Islet precursor cell (in vitro differentiated cells): ENCODE data around the gene WSB2.
A peak's percentile ranks its signal among the peaks of the same experiment; 100 is the strongest.

Experiments
- DNase-seq: peaks from one replicate; pipeline ENCODE4 v3.0.0-alpha.2; 2018

The WSB2 gene

DNA sequence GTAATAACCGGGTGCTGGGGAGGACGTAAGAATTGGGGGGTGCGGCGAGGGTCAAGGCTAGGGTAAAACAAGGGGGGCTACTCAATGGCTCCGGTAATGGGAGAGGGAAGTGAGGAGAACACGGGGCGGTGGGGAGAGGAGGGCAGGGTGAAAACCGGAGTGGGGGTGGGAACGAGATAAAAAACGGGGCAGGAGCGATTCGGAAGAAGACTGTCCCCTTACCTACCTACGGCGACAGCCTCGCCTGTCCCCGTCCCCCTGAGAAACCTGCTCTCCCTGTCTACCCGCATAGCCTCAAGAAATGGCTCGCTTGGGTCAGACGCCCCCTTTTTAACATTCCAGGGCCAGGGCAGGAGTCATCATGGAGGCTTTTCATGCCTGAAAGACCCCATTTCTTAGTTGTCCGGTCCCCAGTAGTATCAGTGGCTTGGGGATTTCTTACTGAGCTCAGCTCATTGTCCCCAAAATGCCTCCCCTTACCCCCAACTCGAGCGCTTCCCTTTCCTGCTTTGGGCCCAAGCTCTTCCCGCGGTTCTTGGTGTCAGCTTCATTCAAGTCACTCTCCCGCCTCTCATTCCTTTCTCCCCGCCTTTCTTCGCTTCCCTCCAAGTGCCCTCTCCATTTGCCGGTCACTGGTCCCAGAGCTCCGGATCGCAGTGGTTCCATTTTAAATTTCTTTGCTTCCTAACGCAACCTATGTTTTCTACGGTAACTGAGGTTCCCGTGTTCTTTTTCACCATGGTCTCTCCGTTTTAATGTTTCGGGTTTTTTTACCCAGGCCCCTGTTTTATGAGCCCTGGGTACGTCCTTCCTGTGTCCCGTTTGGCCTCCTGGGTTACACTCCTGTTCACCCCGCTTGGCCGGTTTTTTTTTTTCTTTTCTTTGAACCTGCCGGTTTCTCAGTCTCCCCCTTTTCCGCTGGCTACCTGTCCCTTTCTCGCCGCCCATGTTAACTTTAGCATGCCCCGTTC, 1.2 kb upstream of the WSB2 start:
- peak; percentile 88 for DNase-seq

DNA sequence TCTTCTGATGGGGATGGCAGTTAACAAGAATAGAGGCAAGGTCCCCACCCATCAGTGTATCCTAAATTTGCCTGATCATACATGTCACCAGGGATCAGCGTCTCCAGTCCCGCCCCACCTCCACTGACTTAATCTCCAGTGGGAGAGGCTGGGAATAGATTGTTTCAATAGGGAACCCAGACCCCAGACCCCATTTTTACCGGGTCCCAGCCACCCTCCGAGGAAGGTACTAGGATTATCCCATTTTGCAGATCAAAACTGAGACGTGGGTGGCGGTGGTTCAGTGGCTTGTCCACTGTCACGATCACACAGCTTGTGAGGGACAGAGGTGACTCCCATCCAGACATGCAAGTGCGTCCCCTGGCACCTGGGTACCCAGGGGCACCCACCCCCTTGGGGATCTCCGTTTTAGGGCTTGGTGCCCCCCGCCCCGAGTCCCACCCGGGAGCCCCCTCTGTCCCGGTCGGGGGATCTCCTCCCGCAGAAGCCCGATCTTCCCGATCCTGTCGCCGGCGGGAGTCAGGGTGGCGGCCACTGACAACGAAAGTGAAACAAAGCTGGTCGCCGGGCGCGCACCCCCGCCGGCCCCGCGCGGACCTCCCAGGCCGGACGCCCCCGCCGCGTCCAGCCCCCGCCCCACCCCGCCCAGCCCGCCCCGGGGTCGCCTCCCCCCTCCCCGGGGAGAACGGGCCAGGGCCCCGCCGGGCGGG, 523 bp downstream of the WSB2 start:
- peak; percentile 69 for DNase-seq

DNA sequence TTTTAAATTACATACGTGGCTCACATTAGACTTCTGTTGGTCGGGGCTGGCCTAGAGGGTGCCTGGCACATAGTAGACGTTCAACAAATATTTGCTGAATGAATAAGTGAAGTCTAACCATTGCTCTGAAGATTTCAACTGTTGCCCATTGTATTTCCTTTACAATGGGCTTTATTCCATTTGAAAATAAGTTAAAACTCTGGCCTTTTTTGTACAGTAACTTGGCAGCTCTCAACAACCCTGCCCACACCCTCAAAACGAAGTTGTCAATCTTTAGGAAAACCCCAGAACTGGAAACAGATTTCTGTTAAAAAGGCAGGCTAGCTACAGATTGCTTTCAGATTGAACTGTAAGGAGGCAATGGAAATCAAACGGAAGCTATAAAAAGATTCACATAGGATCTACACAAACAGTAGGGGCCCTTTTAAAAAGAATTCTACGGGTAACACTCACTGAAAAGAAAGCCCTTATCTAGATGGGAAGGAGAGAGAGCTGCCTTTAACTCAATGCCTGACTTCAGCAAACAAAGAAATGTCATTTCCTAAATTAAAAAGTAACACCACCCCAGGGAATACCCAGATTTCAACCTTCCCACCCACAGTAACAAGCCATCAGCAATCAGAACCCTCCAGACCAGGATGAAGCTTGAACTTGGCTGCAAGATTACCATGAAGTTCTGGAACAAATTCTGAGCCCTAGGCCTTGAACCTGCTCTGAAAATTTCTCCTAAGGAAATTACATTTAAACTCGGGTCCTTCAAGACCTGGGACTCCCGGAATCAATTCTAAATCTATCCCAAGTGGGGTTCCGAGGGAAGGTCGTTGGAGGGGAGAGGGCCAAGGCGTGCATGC, 1.4 kb downstream of the WSB2 start:
- no peak for DNase-seq

DNA sequence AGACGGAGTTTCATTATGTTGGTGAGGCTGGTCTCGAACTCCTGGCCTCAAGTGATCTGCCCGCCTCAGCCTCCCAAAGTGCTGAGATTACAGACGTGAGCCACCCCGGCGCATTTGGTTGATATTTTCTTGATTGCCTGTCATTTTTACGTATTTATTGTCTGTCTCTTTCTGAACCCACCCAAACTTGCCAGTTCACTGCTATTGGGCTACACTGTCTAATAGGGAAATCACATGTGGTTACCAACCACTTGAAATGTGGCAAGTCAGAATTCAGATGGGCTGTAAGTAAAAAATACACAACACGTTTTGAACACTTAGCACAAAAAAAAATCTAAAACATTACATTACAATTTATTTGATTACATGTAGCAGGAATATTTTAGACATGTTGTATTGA, 2.1 kb downstream of the WSB2 start:
- no peak for DNase-seq

DNA sequence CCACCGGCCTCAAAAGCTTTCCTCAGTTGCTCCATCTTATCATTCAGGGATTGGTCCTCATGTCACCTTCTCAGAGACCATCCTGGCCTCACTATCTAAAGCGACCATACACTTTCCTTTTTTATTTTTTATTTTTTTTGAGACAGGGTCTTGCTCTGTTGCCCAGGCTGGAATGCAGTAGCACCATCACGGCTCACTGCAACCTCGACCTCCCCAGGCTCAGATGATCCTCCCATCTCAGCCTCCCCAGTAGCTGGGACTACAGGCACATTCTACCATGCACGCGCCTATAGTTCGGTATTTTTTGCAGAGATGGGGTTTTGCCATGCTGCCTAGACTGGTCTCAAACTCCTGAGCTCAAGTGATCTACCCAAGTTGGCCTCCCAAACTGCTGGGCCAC, 2.8 kb downstream of the WSB2 start:
- DNase-seq, result no peak

DNA sequence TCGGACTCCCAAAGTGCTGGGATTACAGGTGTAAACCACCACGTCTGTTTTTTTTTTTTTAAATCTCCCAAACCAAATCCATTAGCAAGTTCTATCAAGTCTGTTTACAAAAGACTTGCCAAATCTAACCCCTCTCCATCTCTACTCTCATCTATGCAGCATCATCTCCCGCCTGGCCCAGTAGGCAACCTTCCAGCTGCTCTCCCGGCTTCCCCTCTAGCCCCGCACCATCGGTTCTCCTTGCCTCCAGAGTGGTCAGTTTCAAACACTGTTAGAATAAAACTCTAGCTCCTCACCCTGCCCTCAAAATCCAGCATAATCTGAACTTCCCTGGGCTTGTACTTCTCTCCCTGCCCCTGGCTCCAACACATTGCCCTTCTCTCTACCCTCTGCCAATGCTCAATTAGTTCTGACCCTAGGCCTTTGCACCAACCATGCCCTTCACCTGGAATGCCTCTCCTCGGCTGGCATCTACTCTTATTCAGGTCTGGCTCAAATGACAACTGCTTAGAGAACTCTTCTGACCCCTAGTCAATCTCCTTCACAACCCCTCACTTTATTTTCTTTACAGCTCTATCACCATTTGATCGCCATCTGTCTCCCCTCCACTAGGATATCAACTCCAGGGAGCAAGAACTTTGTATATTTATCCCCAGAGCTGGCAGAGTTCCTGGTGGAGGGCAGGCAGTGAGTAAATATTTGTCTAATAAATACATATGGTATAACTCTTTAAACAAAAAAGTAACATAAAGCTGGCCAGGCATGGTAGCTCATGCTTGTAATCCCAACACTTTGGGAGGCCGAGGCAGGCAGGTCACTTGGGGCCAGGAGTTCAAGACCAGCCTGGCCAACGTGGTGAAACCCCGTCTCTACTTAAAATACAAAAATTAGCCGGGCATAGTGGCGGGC, 4.9 kb downstream of the WSB2 start:
- no peak for DNase-seq

DNA sequence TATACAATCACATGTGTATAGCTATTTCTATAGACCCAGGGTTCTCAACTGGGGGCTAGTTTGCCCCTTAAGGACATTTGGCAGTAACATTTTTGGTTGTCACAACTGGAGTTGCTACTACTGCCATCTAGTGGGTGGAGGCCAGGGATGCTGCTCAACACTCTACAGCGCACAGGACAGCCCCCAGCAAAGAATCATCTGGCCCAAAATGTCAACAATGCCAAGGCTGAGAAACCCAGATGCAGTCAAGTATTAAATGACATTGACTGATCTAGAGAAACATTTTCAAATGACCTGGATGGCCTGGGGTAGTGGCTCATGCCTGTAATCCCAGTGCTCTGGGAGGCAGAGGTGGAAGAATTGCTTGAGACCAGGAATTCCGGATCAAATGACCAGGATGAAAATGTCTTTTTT, 5.8 kb downstream of the WSB2 start:
- peak; percentile 82 for DNase-seq

DNA sequence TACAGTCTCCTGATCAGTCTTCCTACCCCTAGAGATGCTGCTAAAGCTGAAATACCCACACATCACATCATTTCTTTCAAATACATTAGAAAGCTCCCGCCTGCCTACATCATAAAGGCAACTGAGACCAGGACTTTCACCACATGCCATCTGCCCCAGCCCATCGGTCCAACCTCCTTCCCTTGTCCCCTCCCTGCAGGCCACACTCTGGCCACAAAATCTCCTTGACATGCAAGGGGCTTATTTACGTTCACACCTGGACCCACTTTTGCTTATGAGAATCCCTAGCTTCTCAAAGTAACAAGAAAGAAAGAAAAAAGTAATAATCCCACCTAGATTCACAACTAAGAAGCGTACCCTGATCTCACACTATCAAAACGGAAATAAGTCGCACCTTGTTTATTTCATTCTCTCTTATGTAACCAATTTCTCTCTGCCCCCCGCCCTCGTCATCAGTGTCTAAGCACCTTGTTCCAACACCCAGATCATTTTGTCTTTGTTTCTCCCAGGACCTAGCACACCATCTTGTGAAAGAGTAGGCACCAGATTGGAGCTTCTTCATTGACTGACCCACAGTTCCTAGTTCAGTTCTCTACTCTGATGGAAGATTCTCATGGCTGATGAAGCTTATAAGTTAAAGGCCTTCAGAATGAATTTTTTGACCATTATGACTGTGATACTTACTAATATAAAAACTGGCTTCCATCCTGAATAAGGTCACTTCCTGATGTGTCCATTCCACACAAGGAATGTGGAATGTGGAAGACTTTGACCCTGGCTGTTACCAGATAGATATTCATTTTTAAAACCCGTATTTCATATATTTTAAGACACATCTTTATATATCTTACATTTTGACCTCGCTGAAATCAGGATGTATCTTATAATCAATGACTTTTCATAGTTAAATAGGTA, 7.7 kb downstream of the WSB2 start:
- no peak for DNase-seq

DNA sequence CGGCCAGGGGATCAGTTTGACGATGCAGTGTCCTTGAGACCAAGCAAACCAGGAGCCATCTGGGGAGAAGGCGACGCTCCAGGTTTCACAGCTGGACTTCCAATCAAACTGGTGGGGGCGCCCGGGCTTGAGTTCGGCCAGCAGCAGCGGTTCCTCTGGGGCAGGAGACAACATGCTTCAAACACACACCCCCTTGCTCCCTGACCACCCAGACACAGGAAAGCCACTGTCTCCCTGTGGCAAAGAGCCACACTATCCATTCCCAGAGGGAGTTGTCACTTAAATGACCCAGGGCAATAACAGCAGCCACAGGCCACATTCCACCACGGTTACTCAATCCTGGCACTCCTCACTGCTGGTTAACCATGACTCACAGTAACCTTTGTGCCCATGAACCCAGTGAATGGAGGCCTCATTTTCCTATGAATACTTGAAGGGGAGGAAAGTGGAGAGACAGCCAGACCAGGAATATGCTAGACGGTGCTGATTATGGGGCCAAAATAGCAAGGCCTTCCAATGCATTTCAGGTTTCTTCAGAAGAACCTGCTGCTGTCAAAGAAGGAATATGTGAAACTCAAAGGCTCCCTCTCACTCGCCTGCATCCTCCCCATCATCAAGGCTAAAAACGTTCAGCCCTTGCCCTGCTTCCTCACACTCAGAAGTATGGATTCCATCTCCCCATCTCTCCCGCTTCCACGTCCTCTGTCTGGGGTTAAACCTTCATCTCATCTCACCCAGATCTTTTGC, 8.5 kb downstream of the WSB2 start:
- peak; percentile 97 for DNase-seq

DNA sequence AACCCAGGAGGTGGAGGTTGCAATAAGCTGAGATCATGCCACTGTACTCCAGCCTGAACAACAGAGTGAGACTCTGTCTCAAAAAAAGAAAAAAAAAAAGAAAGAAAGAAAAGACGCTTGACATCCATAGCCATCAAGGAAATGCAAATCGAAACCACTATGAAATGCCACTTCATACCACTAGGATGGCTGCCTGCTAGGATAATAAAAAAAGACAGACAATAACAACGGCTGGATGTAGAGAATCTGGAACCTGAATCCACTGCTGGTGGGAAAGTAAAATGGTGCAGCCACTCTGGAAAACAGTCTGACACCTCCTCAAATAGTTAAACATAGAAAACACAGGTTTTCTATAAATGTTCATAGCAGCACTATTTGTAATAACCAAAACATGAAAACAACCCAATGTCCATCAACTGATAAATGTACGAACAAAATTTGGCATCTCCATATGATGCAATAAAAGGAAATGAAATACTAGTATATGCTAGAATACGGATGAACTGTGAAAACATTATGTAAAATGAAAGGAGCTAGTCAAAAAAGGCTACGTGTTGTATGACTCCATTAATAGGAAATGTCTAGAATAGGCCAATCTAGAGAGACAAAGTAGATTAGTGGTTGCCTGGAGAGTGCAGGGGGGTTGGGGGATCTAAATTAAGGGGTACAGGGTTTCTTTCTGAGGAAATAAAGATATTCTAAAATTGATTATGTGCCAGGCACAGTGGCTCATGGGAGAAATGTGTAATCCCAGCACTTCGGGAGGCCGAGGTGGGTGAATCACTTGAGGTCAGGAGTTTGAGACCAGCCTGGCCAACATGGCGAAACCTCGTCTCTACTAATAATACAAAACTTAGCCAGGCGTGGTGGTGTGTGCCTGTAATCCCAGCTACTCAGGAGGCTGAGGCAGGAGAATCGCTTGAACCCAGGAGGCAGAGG, 9.7 kb downstream of the WSB2 start:
- DNase-seq, result no peak

DNA sequence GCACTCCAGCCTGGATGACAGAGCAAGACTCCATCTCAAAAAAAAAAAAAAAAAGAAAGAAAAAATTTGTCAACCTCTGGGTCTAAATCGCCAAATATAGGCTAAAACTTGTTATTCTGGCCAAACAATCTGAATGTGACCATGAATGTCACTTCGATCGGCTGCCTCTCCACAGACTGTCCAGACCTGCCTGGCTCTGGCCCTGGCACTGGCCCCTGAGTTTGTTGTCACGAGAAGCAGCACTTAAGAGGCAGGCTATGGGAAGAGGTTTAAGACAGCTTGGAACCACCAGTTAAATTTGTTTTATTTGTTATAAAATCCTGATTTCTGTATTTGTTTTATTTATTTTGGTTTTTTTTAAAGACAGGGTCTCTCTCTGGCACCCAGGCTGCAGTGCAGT, 14.5 kb downstream of the WSB2 start:
- no peak for DNase-seq

DNA sequence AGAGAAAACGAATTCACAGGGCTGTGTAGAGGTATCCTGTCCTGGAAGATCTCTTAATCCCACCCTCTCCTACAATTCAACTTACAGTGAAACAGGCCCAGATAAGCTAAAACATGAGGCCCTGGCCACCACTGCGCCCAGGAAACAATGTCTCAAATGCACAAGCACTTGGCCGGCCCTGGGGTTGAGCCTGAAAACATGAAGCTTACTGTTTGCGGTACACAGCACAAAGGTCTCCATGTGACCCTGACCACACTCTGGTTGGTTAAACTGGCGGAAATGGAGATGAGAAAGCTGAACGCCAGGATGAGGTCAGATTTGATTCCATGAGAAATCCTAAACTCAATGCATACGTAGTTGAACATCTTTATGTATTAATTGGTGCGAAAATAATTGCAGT, 16.4 kb downstream of the WSB2 start:
- DNase-seq, result no peak

DNA sequence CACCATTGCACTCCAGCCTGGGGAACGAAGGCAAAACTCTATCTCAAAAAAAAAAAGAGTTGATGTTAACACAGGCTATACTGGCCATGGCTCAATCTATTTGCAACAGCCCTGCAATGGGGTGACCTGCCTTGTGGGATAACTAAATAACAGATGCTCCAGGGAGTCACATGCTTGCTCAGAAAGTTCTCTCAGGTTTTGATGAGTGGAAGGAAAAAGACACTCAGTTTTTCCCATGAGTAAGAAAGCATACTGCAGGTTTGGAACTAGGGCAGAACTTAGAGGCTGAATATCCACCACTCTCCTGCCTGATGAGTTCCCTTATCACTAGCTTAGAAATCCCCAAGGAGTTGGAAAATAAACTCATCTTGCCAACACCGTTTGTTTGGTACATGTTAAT, 16.9 kb downstream of the WSB2 start:
- no peak for DNase-seq

DNA sequence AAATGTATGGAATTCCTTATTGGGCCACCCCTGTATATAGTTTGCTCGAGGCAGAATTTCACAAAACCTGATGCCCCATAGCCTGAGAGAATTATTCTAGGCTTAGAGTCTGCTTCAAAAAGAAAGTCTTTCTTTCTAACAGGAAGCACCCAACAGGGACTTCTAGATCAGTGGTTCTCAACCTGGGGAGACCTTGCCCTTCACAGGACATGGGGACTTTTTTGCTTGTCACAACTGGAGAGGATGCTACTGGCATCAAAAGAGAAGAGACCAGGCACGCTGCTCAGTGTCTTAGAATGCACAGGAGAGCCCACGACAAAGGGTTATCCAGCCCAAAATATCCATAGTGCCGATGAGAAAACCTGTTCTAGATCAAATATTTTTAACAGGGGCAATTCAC, 18.9 kb downstream of the WSB2 start:
- DNase-seq, result no peak

DNA sequence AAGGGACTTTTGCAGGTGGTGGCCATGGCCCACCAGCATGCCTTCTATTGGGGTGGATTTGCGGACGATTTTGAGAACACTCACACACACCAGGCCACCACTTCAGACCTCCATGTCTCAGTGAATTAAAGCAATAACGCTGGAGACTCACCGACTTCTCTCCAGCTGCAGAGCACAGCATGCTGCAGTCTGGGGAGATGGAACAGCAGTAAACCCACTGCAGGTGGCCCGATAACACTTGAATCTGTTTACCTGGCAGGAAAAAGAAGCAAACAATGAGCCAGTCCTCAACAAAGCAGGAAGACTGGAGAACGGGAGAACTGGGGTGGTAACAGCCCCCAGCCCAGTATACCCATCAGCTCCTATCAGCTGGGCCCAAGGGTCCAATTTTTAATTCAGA, 22.8 kb downstream of the WSB2 start:
- no peak for DNase-seq

DNA sequence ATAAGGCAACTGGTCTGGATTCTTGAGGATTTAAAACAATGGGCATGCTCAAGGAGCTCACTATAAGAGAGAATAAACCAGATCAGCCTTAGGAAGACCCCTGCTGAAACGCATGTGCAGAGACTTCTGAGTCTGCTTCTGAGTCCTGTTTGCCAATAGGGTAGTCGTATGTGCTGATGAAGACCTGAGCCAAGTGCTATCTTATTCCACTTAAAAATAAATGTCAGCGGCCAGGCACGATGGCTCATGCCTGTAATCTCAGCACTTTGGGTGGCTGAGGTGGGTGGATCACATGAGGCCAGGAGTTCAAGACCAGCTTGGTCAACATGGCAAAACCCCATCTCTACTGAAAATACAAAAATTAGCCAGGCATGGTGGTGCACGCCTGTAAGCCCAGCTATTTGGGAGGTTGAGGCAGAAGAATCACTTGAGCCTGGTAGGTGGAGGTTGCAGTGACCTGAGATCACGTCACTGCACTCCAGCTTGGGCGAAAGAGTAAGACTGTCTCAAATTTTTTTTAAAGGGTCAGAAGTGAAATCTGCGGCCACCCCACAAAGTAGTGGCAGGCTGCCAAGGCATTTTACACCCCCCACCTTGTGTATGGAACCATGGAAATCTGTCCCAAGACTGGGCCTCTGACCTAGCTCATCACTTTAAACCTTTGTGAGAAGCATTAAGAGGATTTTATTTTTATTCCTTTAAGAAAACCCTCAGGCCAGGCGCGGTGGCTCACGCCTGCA, 24.1 kb downstream of the WSB2 start:
- no peak for DNase-seq

DNA sequence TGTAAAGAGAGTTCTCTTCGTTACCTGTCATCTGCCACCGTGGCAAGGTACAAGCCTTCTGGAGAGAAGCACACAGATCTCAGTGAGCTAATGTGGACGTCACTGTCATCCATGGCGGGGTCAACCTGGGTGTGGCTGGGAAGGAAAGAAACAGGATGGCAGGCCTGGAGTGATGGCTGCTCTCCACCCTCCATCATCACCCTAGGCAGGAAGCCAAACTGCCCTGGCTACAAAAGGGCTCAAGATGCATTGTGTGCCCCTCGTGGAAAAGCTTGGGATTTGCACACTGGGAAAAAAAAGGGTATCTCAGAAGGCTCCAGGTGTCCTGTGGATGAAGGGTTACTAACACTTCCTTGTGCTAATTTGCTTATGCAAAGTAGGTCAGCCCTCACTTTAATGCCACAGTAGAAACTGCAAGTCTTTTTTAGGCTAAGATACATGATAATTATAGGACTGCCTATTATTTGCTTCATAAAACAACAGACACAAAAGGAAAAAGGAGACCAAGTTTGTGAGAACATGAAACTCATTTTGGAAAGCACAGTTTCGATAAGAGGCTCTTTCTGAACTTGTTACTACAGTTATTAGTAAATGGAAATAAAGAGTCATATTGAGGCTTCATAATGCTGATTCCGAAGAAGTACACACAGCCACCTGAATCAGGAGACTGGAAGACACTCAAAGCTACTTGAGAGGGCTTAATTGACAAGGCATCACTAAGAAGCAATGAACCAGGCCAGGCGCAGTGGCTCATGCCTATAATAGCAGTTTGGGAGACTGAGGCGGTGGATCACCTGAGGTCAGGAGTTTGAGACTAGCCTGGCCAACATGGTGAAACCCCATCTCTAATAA, 25.6 kb downstream of the WSB2 start:
- no peak for DNase-seq
